GM13977 (cell line): ENCODE results near the gene ADCY1.

Source experiments
- DNase-seq: peaks from one replicate; pipeline ENCODE4 v3.0.0; 2012; ENCODE audit warnings: low spot score
- in situ Hi-C: fragments of 300-500 bp; cut with MboI; formaldehyde crosslinking; loops from one replicate; pipeline ENCODE4 v1.12.0; 2022; ENCODE audit warnings: low sequenced_read_pairs, low pct_unique_long_range_greater_than_20kb, mixed read lengths, inconsistent platforms; ENCODE audit not compliant: unreplicated experiment
- TF ChIP-seq, protein P1 (sequence below): IDR thresholded peaks from 2 replicates; pipeline ENCODE4 v1.5.1; 2012; ENCODE audit warnings: mild to moderate bottlenecking, control low read depth; ENCODE audit not compliant: insufficient read depth; ENCODE audit errors: extremely low read depth, missing control alignments

ADCY1 gene

DNA sequence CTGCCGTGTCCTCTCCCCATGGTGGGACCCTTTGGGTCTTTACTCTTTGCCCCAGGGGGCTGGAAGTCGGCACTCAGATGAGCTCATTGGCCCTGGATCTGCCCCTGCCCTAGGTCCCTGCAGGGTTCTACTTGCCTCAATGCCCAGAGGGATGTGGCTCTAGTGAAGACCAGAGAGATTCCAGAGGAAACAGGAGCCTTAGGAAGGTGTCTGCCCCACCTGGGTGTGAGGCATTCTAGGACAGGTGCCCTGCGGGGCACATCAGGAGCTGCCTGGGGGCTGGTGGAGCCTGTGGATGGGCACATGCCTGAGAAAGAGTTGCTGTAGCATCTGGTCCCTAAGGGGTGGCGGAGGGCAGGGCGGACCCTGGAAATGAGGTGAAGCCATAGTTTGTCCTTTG, 128.6 kb downstream of the ADCY1 start:
- no peak for DNase-seq
- TF ChIP-seq, protein P1, sequence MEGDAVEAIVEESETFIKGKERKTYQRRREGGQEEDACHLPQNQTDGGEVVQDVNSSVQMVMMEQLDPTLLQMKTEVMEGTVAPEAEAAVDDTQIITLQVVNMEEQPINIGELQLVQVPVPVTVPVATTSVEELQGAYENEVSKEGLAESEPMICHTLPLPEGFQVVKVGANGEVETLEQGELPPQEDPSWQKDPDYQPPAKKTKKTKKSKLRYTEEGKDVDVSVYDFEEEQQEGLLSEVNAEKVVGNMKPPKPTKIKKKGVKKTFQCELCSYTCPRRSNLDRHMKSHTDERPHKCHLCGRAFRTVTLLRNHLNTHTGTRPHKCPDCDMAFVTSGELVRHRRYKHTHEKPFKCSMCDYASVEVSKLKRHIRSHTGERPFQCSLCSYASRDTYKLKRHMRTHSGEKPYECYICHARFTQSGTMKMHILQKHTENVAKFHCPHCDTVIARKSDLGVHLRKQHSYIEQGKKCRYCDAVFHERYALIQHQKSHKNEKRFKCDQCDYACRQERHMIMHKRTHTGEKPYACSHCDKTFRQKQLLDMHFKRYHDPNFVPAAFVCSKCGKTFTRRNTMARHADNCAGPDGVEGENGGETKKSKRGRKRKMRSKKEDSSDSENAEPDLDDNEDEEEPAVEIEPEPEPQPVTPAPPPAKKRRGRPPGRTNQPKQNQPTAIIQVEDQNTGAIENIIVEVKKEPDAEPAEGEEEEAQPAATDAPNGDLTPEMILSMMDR: no peak
- in situ Hi-C loops: no loop called here

DNA sequence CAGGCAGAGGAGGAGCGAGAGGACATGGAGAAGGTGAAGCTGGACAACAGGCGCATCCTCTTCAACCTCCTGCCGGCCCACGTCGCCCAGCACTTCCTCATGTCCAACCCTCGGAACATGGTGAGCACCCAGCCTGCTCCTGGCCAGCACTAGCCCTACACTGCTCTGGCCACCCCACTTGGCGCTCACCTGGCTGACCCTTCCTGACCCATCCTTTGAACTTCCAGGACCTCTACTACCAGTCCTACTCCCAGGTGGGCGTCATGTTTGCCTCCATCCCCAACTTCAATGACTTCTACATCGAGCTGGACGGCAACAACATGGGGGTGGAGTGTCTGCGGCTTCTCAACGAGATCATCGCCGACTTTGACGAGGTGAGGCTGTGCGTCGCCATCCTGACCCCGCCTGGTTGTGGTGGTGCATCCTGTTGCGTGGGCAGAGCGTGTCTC, 129.2 kb downstream of the ADCY1 start:
- in situ Hi-C loops: no loop called here
- TF ChIP-seq, protein P1: no peak

DNA sequence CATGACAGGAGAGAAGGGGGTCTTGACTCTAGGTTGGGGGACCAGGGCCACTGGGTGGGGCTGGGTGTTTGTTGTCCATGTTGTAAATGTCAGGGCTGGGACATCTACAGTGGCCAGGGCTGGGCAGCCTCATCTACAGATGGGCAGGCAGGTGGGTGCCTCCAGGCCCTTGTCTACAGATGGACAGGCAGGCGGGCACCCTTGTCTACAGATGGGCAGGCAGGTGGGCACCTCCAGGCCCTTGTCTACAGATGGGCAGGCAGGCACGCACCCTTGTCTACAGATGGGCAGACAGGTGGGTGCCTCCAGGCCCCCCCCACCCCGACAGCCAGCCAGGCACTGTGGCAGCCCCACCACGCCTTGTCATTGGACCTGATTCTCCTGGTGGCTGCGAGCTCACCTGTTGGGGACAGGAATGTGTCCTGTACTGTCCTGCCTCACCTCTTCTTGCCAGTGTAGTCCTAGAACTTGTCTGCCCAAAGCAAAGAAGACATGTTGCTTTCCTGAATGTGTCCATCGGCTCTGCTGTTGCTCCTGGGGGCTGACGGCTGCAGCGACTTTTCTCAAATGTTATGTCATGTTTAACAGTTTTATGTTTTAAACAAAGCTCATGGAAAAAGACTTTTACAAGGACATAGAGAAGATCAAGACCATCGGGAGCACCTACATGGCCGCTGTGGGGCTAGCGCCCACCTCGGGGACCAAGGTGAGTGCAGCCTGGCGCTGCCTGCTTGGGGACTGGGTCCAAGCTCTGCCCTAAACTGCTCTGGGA, 129.9 kb downstream of the ADCY1 start:
- DNase-seq: no peak
- TF ChIP-seq, protein P1: no peak
- in situ Hi-C loops: no loop called here

More for the DNA sequence above, 129.2 kb downstream of the ADCY1 start:
- no peak for DNase-seq

DNA sequence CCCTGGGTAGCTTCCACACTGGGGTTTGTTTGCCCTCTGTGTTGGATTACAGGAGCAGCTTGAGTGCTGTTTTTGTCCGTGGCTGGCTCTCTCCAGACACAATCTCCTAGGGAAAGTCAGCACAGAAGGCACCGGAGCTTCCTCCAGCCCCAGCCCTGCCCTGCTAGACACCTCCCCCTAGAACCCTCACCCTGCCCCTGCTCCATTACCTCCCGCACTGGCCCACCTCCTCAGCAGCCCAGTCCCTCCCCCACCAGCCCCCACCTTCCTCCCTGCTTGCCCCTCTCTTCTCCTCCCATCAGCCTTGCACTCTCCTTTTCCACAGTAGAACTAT, 130.5 kb downstream of the ADCY1 start:
- TF ChIP-seq, protein P1: no peak
- in situ Hi-C loops: no loop called here
- DNase-seq: no peak

DNA sequence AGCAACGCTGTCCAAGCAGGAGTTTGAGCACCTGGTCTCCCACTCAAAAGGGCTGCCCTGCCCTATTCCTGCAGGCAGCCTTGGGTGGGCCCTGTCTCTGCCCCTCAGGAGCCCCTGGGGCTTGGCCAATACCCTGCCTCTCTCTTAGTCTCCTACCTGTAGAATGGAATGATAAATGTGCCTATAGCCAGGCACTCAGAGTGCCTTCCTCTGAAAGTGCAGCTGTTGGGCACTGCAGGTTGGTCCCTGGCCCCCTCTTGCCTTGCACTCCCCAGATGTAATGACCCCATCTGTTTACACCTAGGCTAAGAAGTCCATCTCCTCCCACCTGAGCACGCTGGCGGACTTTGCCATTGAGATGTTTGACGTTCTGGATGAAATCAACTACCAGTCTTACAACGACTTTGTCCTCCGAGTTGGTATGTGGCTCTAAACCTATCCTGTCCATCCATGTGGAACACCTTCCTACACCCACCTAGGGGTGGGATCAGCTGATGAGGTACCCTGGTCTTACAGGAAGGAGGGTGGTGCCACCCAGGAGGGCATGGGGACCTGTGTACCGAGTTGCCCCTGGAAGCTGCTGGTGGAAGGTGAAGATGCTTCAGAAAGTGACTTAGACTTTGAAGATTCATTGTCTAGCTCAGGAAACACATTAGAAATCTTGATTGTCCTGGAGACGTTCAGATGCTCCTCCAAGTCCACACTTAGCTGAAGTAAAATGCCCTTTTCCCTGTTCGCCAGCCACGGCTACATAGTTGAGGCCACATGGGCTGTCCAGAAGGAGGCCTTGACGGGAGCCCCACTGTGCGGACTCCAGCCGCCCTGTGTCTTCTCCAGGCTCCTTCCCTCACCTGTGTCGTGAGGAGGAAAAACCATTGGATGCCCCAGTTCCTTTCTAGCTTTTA, 134.1 kb downstream of the ADCY1 start:
- DNase-seq: no peak
- in situ Hi-C loops: no loop called here
- TF ChIP-seq, protein P1: no peak

DNA sequence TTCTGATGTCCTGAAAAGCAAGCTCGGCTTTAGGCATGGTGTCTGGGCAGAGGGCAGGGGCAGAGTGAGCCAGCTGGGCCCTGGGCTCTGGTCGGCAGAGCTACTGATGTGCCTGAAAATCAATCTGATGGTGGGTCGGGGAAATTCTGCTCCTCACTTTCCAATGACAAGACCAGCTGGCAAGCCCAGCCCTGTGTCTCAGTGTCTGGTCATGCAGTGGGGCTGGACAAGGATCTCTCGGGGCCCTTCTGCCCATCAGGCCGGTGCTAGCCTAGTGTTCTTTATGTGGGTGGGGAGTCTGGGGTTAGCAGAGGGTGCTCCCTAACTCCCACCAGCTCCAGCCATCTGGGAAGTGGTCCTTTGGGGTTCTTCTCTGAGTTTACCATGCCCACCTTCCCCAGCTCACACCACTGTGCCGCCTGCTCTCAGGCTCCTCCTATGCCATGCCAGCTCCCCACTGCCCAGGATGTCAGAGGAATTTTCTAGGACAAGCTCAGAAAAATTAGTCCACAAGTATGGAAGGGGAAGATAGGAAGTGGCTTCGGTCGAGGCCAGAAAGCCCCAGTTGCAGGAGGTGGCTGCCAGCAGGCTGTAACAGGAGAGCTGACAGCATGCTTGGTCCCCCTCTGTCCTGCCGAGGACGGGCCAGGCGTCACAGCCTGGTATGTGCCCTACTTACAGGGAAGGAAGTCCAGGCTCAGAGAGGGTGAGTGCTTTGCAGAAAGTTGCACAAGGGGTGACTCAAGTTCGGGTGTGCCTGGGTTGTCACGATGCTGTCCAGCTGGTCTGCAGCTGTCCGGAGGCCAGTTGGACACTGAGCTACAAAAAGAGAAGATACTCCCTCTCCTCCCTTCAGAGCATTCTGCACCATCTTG, 135.2 kb downstream of the ADCY1 start:
- no peak for DNase-seq
- TF ChIP-seq, protein P1: no peak
- in situ Hi-C loops: no loop called here
